CD4-positive, alpha-beta T cell treated with Interferon gamma for 1 hour (primary cell): ENCODE measurements around the gene DPH1.

Experiments
- DNase-seq: peaks from one replicate; pipeline ENCODE4 v3.0.0-alpha.2; 2020

The DPH1 gene

DNA sequence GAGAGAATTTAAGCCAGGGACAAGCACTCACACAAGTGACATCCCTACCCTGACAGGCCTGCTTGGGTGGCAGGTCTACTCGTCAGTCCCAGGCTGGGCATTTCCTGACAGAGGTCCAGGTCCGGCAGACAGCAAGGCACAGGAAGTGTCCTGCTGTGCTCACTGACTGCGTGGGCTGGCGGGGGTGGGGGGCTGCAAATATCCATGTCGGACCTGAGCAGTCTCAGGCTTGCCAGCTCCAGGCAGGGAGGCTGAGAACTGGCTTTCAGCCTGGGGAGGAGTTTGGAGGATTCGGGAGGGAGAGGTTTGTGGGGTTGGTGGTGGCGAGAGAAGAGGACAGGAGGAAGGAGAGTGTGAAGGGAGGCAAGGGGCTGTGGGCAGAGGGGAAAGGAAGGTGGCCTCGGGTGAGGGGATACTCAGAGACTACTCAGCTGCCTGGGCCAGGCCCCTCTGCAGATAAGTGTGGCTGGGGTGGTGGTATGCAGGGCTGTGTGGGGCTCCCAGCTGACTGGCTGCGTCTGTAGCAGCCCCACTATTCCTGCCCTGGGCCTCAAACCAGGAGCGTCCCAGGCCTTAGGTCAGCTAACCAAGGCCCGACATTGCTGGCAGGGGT, 32.7 kb downstream of the DPH1 start:
- DNase-seq: no peak

DNA sequence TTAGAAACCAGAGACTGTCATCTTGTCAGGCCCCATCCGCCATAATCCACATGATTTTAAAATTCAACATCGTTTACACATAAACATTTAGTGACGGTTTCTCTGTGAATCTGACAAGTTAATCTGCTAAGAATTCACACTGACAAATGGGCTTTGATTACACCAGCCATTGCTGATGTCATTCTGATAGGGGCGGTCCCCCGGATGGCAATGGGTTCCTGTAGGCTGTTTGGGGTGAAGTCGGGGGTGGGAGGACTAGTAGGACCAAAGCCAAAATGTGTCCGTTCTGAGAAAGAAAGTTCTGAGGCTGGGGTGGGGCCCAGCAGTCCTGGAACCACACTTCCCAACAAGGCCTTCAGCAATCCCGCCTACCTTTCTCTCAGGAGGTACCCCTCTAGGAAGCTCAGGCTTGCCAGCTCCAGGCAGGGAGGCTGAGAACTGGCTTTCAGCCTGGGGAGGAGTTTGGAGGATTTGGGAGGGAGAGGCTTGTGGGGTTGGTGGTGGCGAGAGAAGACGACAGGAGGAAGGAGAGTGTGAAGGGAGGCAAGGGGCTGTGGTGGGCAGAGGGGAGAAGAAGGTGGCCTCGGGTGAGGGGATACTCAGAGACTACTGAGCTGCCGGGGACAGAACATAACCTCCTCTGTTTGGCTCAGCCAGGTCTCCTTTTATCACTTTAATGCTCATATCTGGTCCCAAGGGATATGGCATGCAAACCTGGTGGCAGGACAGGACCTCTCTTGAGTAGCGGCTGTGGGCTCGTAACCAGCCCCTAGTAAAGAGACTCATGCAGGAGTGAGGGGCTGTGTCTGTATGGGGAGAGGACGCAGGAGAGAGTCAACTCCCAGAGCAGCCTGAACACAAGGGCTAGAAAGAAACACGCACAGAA, 33.6 kb downstream of the DPH1 start:
- DNase-seq: no peak

DNA sequence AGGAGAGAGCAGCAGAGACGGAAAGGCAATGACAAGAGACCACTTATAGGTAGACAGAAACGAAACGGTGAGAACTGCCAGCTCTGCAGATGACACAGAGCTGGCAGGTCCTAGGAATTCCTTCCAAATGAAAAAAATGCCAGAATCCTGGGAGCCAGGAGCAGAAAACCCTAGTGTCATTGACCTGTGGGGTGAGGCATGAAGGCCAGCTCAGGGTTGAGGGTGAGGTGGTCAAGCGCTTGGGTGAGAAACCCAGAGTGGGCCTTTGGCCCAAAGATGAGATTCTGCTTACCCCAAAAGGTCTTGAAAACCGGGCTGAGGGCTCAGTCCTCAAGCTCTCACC, 34.2 kb downstream of the DPH1 start:
- no peak for DNase-seq

DNA sequence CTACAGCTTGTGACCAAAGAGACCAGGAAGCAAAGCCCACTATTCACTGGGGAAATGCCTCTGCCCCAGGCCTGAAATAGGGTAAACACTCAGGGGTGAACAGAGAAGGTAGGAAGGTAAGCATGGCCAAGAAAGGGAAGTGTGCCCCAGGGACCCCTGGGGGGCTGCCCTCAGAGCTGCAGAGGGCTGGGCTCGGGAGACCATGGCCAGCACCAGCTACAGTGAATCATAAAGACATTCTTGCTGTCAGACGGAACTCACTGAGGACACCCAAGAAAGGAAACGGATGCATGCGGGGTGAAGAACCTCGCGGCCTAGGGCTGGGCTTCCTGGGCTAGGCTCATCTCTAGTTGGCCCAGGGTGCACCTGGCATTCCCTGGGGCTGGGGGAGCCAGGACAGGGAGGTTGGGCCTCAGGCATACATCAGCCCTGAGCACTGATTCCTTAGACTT, 34.6 kb downstream of the DPH1 start:
- DNase-seq: no peak

DNA sequence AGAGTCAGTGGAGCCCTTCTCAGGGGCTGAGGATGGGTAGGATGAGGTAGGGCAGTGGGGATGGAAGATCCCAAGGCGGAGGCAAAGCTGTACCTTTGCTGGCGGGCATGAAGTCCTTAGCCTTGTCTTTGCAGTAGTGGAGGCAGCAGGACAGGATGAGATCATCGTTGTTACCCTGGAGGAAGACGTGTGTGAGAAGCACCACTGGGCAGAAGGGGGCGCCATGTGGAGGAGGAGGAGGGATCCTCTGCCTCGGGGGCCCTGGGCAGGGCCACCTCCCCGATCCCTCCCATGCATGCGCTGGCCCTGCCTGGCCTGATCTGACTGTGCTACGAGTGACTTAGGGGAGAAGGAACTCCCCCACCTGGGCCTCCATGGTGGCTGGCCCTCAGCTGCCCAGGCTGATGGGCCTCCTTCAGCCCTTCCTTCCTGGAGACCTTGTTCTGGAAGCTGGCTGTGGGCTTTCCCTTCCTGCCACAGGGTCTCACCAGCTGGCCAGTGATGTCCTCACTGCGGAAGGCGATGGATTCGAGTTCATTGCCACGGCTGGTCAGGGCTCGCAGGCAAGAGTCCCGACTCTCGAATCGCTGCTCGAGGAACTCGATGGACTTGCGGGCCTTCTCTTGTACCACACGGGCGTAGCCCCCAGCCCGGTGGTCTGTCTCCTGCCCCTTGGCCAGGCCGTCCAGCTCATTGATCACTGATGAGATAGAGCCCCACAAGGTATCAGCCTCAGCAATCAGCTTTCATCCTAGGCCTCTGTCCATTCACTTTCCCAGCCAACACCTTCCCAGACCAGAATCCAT, 35.2 kb downstream of the DPH1 start:
- peak; percentile 42 for DNase-seq

DNA sequence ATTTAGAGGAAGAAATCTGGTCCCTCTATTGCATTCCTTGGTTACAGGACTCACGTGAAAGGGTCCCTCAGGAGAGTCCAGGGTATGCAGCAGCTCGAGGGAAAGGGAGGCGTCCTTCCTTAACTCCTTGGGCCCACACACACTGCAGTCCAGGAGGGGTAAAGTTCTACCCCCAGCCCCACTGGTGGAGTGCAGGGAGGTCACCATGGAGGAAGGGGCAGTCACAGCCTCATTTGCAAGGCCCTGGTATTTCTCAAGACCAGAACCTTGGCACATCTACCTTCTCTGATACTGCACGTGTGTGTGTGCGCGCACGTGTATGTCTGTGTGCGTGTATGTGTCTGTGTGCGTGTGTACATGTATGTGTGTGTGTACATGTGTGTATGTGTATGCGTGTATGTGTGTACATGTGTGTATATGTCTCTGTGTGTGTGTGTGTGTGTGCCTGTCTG, 36.0 kb downstream of the DPH1 start:
- DNase-seq: no peak

GRCh38 chr17:2067048-2067561, 37.2 kb downstream of the DPH1 start:
- no peak for DNase-seq

DNA sequence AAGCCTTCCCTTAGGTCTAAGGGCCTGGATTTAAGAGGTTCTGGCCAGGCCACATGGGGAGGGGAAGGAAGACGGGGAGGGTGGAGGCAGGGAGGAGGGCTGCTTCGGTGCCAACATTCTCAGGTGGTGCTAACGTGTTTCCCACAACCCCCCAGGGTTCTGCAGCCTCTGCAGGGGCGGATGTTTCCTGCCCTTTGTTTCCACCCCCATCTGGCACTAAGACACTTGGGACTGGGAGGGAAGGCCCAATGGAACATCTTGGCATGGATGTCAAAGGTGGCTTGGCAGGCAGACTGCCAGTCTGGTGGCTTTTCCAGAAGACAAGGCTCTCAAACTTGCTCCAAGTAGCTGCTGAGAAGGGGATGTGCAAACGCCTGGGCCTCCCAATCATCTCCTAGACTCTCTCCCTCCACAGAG, 37.7 kb downstream of the DPH1 start:
- DNase-seq: no peak

GRCh38 chr17:2068031-2068518, 38.1 kb downstream of the DPH1 start:
- DNase-seq: no peak

- no peak for DNase-seq
These were observed 38.6 kb downstream of the DPH1 start for GRCh38 chr17:2068519-2069051.

DNA sequence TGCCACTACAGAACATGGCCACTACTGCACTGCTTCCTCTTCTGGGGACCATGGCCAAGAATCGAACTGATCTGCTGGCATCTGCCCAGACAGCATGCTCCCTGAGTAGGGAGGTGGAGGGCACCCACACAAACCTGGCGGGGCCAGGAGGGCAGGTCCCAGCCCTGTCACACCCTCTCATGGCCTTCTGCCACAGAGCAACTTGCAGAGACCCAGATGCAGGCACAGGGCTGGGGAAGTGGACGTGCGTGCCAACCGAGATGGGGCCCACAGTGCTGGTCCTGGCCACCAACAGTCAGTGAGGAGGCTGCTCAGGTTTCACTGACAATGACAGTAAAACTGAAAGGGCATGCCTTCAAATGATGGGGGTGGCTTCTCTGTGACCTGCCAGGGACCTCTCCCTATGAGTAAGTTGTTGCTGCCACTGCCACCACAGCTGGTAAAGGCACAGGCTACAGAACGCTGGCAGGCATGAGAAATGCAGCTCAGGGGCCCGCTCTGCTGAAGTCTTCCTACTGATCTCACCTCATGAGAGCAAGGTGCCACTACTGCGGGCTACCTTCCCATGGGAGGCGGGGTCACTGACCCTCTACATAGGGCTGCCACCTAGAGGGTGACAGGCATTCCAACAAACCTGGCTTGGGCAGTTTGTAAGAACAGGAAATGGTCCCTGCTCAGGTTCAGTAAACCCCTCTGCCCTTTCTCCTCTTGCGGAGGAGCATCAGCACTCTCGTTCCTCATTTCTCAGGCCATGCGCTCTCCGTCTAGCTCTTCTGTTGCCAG, 40.5 kb downstream of the DPH1 start:
- no peak for DNase-seq

DNA sequence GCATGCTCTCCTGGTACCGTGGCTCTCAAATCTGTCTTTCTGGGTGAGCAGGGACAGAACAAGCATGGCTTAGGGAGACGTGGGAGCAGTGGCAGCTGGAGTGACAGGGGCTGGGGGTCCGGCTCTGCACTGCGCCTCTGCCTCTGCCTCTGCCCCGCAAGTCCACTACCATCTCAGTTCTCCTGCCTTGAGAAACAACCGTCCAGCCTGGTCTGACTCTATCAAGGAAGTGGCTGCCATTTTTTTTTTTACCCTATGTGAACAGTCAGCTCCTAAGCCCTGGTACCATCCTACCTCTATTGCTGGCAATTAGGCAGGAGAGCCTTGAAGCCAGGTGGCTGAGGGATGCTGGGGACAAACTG, 41.1 kb downstream of the DPH1 start:
- no peak for DNase-seq

- no peak for DNase-seq
These were observed 41.7 kb downstream of the DPH1 start for GRCh38 chr17:2071455-2072281.

- DNase-seq: no peak
These were observed 45.0 kb downstream of the DPH1 start for GRCh38 chr17:2074919-2075318.

GRCh38 chr17:2075336-2076086, 45.6 kb downstream of the DPH1 start:
- DNase-seq: no peak

GRCh38 chr17:2076087-2076984, 46.4 kb downstream of the DPH1 start:
- DNase-seq: no peak

GRCh38 chr17:2077040-2077439, 47.1 kb downstream of the DPH1 start:
- DNase-seq: no peak

- DNase-seq: no peak
These were observed 51.6 kb downstream of the DPH1 start for GRCh38 chr17:2081564-2081963.
